PFSK-1 (cell line): ENCODE measurements around the gene HIRA.

Experiments used
- FOXP2 ChIP-seq: optimal IDR thresholded peaks from 2 replicates; pipeline ENCODE3; 2011; ENCODE audit warnings: borderline replicate concordance, control low read depth, inconsistent platforms; ENCODE audit not compliant: insufficient read depth; ENCODE audit errors: extremely low read length, extremely low read depth
- POLR2AphosphoS5 ChIP-seq: IDR thresholded peaks from 2 replicates; pipeline ENCODE4 v1.6.1; 2012; ENCODE audit warnings: low read depth, mild to moderate bottlenecking, control low read depth, low read length, moderate library complexity
- REST ChIP-seq, 2 experiments: IDR thresholded peaks; 2 replicates each; pipeline versions ENCODE4 v1.6.1 to v1.8.0; 2011 to 2012; ENCODE audit warnings: low read depth in 2 of 2, low read length in 2 of 2, control low read depth in 1 of 2, inconsistent platforms in 1 of 2, mild to moderate bottlenecking in 1 of 2, moderate library complexity in 1 of 2; ENCODE audit not compliant: insufficient read depth in 1 of 2
- SIN3A ChIP-seq: IDR thresholded peaks from 2 replicates; pipeline ENCODE4 v1.6.1; 2012; ENCODE audit warnings: mild to moderate bottlenecking, low read length, moderate library complexity, borderline replicate concordance; ENCODE audit not compliant: insufficient read depth
- TAF1 ChIP-seq: IDR thresholded peaks from 2 replicates; pipeline ENCODE4 v1.6.1; 2012; ENCODE audit warnings: low read length, control low read depth, borderline replicate concordance; ENCODE audit not compliant: insufficient read depth

The HIRA gene

GRCh38 chr22:19355413-19356157, 75.9 kb downstream of the HIRA start:
- TF ChIP-seq SIN3A (no peak), FOXP2 (no peak), POLR2AphosphoS5 (no peak), TAF1 (no peak), REST (IDR thresholded peaks at IDR 0.05; ENCODE audit: insufficient read depth in 1 of 2, low read depth in 2 of 2, low read length in 2 of 2) (no peak)

GRCh38 chr22:19354201-19354600, 77.3 kb downstream of the HIRA start:
- TF ChIP-seq TAF1, result no peak
- TF ChIP-seq POLR2AphosphoS5, result no peak
- TF ChIP-seq FOXP2, result no peak
- TF ChIP-seq REST (IDR thresholded peaks at IDR 0.05; ENCODE audit: insufficient read depth in 1 of 2, low read depth in 2 of 2, low read length in 2 of 2), result no peak
- no peak for TF ChIP-seq SIN3A

- TF ChIP-seq REST (IDR thresholded peaks at IDR 0.05; ENCODE audit: insufficient read depth in 1 of 2, low read depth in 2 of 2, low read length in 2 of 2) (no peak), SIN3A (no peak), FOXP2 (no peak), TAF1 (no peak), POLR2AphosphoS5 (no peak)
Observed at GRCh38 chr22:19353363-19354131, 78.0 kb downstream of the HIRA start.

- TF ChIP-seq FOXP2 (no peak), TAF1 (no peak), REST (IDR thresholded peaks at IDR 0.05; ENCODE audit: insufficient read depth in 1 of 2, low read depth in 2 of 2, low read length in 2 of 2) (no peak), SIN3A (no peak), POLR2AphosphoS5 (no peak)
Observed at GRCh38 chr22:19352766-19353165, 78.8 kb downstream of the HIRA start.
